Measurements from ENCODE around the gene MACROD2.

DNA sequence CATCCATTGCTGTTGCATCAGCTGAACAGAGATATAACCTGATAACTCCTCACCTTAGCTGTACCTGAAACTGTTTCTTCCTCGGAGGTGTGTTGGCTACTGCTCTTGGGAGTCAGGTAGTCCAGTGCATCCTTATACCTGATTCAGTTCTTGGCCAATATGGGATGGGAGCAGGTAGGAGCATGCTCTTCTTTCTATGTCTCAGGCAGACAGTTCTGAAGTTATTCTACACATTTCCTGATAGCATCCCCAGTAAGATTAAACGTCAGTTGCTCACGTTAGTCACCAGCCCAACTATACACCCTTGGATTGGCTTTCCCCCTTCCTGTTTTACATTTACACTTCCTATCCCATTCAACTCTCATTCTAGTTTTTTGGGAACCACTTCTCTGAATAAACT is 586.4 kb downstream of the MACROD2 start:
- TF ChIP-seq, protein P1, sequence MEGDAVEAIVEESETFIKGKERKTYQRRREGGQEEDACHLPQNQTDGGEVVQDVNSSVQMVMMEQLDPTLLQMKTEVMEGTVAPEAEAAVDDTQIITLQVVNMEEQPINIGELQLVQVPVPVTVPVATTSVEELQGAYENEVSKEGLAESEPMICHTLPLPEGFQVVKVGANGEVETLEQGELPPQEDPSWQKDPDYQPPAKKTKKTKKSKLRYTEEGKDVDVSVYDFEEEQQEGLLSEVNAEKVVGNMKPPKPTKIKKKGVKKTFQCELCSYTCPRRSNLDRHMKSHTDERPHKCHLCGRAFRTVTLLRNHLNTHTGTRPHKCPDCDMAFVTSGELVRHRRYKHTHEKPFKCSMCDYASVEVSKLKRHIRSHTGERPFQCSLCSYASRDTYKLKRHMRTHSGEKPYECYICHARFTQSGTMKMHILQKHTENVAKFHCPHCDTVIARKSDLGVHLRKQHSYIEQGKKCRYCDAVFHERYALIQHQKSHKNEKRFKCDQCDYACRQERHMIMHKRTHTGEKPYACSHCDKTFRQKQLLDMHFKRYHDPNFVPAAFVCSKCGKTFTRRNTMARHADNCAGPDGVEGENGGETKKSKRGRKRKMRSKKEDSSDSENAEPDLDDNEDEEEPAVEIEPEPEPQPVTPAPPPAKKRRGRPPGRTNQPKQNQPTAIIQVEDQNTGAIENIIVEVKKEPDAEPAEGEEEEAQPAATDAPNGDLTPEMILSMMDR (IDR thresholded peaks at IDR 0.05): no peak
- TF ChIP-seq POLR2A (IDR thresholded peaks at IDR 0.05): no peak
- TF ChIP-seq POLR2AphosphoS5 (IDR thresholded peaks at IDR 0.05): no peak
